HepG2 (cell line): Measurements from ENCODE around the gene ZSWIM5. TPM values are rescaled to one million over a fixed set of nuclear protein-coding genes. Genes with fewer than 3 reads are reported as not detected.

Source experiments
- ARID4A ChIP-seq: sonication (generic); formaldehyde crosslinking; IDR thresholded peaks from 2 replicates; pipeline ENCODE4 v1.5.0; 2020; ENCODE audit warnings: mild to moderate bottlenecking, missing genetic modification reagents, borderline replicate concordance
- CENPT ChIP-seq: sonication (generic); formaldehyde crosslinking; IDR thresholded peaks from 2 replicates; pipeline ENCODE4 v1.8.0; 2022; ENCODE audit warnings: low read depth, mild to moderate bottlenecking, moderate library complexity, missing genetic modification reagents
- HMG20B ChIP-seq: conservative IDR thresholded peaks from 2 replicates; pipeline ENCODE4 v1.6.1; 2016; ENCODE audit warnings: missing genetic modification reagents, missing compliant biosample characterization
- POLR2A ChIP-seq, 2 experiments: IDR thresholded peaks; 2 replicates each; pipeline ENCODE4 v1.6.1; 2011; ENCODE audit warnings: low read depth in 2 of 2, low read length in 2 of 2, mild to moderate bottlenecking in 1 of 2, moderate library complexity in 1 of 2; ENCODE audit not compliant: insufficient read depth in 1 of 2
- SIX4 ChIP-seq: sonication (generic); formaldehyde crosslinking; IDR thresholded peaks from 2 replicates; pipeline ENCODE4 v1.4.0; 2020; ENCODE audit warnings: missing genetic modification reagents
- ZBTB33 ChIP-seq: sonication (generic); formaldehyde crosslinking; IDR thresholded peaks from 2 replicates; pipeline ENCODE4 v1.4.0; 2020; ENCODE audit warnings: missing genetic modification reagents
- ZNF124 ChIP-seq: sonication (generic); formaldehyde crosslinking; IDR thresholded peaks from 2 replicates; pipeline ENCODE4 v1.4.0; 2020; ENCODE audit warnings: missing genetic modification reagents
- ZNF260 ChIP-seq: sonication (generic); formaldehyde crosslinking; IDR thresholded peaks from 2 replicates; pipeline ENCODE4 v1.4.0; 2020; ENCODE audit warnings: missing genetic modification reagents, low read depth, mild to moderate bottlenecking, borderline replicate concordance
- ZNF274 ChIP-seq: sonication (generic); formaldehyde crosslinking; IDR thresholded peaks from 2 replicates; pipeline ENCODE4 v1.5.1; 2020; ENCODE audit warnings: mild to moderate bottlenecking, missing genetic modification reagents
- ZNF546 ChIP-seq: sonication (generic); formaldehyde crosslinking; conservative IDR thresholded peaks from 2 replicates; pipeline ENCODE4 v1.8.1; 2023; ENCODE audit warnings: mild to moderate bottlenecking, missing genetic modification reagents
- ZNF709 ChIP-seq: sonication (generic); formaldehyde crosslinking; IDR thresholded peaks from 2 replicates; pipeline ENCODE4 v1.5.0; 2020; ENCODE audit warnings: mild to moderate bottlenecking, missing genetic modification reagents
- ZNF770 ChIP-seq: sonication (generic); formaldehyde crosslinking; IDR thresholded peaks from 2 replicates; pipeline ENCODE4 v1.5.0; 2020; ENCODE audit warnings: mild to moderate bottlenecking, missing genetic modification reagents
- polyA plus RNA-seq, 8 experiments: library from polyadenylated mRNA; depleted of rRNA in 3 of 8; stranded (reverse) in 7 of 8; unstranded in 1 of 8; fragments of >200 nt; fragmentation: Illumina TruSeq in 4 of 8; extraction: Trizol in 4 of 8; gene quantifications; 2 replicates each; pipeline versions ENCODE4 v1.2.1 to v1.2.3, GENCODE V29; 2011 to 2016; ENCODE audit warnings: low read depth in 4 of 8, missing spikeins in 1 of 8, mixed read lengths in 1 of 8; ENCODE audit not compliant: insufficient read depth in 1 of 8
- total RNA-seq, 5 experiments: library from RNA; depleted of rRNA; stranded (reverse); fragments of >200 nt; fragmentation: Illumina TruSeq; extraction: Trizol; gene quantifications; 2 replicates each; pipeline ENCODE4 v1.2.3, GENCODE V29; 2016; ENCODE audit warnings: low read depth in 1 of 5
- TF ChIP-seq, protein P1 (sequence below): sonication (generic); formaldehyde crosslinking; IDR thresholded peaks from 2 replicates; pipeline ENCODE4 v1.8.0; 2022; ENCODE audit warnings: missing genetic modification reagents, mild to moderate bottlenecking, borderline replicate concordance
- TF ChIP-seq, protein P2 (sequence below): sonication (generic); formaldehyde crosslinking; IDR thresholded peaks from 2 replicates; pipeline ENCODE4 v1.4.0; 2020; ENCODE audit warnings: mild to moderate bottlenecking, missing genetic modification reagents

Gene ZSWIM5
- total and polyA plus RNA-seq, 2 of the 13 experiments (the other 11 are each of a cell fraction or from before 2014, with no cell fraction given), result 11.0 to 20.6 TPM

DNA sequence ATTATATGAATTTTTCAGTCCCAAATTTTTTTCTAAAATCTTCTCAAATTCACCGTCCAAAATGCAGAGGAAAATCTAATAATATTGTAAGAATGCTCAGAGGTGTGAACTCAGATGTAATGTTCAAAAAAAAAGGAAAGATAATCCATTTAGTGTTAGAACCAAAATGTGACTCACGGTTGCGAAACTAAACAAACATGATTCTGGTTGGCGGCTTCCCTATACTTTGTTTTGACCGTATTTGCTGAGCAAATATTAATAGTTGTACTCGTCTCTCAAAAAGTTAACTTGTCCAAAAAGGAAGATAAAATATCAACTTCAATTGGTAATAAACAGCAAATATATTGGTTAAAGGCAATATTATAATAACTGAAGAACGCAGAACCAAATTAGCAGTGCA is 34.4 kb downstream of the ZSWIM5 start (continued):
- TF ChIP-seq ZBTB33 (CRISPR knock-in tag) (no peak), ZNF260 (CRISPR knock-in tag) (no peak), HMG20B (CRISPR knock-in tag) (peak; percentile 89), ZNF770 (CRISPR knock-in tag) (no peak), POLR2A (IDR thresholded peaks at IDR 0.05; ENCODE audit: insufficient read depth in 1 of 2, low read depth in 2 of 2, low read length in 2 of 2) (no peak), ZNF546 (CRISPR knock-in tag) (no peak), ZNF124 (CRISPR knock-in tag) (no peak), SIX4 (CRISPR knock-in tag) (peak; percentile 85), CENPT (CRISPR knock-in tag) (no peak), ZNF274 (CRISPR knock-in tag) (no peak), ARID4A (CRISPR knock-in tag) (no peak; the same call in 1 of the 2 replicates), ZNF709 (CRISPR knock-in tag) (no peak)
- TF ChIP-seq, protein P1, sequence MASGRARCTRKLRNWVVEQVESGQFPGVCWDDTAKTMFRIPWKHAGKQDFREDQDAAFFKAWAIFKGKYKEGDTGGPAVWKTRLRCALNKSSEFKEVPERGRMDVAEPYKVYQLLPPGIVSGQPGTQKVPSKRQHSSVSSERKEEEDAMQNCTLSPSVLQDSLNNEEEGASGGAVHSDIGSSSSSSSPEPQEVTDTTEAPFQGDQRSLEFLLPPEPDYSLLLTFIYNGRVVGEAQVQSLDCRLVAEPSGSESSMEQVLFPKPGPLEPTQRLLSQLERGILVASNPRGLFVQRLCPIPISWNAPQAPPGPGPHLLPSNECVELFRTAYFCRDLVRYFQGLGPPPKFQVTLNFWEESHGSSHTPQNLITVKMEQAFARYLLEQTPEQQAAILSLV (CRISPR knock-in tag), result no peak
- TF ChIP-seq, protein P2, sequence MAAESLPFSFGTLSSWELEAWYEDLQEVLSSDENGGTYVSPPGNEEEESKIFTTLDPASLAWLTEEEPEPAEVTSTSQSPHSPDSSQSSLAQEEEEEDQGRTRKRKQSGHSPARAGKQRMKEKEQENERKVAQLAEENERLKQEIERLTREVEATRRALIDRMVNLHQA (CRISPR knock-in tag), result no peak; the same call in 1 of the 2 replicates
